ENCODE measurements around the gene RASSF1. TPM values are rescaled to one million over a fixed set of nuclear protein-coding genes. Genes with fewer than 3 reads are reported as not detected.

RASSF1 gene
- total and polyA plus RNA-seq, 2 of the 13 experiments (the other 11 are each of a cell fraction or from before 2014, with no cell fraction given): 10.2 to 27.5 TPM

- TF ChIP-seq ZHX2 (IDR thresholded peaks at IDR 0.05; ENCODE audit: low read depth) (no peak), ZHX2 (CRISPR knock-in tag; IDR thresholded peaks at IDR 0.05; ENCODE audit: borderline replicate concordance) (no peak), ZNF746 (CRISPR knock-in tag; IDR thresholded peaks at IDR 0.05) (no peak), ZNF558 (CRISPR knock-in tag; IDR thresholded peaks at IDR 0.05; ENCODE audit: borderline replicate concordance) (no peak), POLR2G (IDR thresholded peaks at IDR 0.05; ENCODE audit: low read depth, low read length) (no peak), SETDB1 (CRISPR knock-in tag; IDR thresholded peaks at IDR 0.05; ENCODE audit: borderline replicate concordance) (no peak), JUNB (CRISPR knock-in tag; IDR thresholded peaks at IDR 0.05; ENCODE audit: borderline replicate concordance) (no peak), TRIM22 (IDR thresholded peaks at IDR 0.05) (no peak)
Measured at GRCh38 chr3:50318163-50318562, 22.5 kb downstream of the RASSF1 start (continued).
